K562 (cell line): ENCODE measurements around the gene GPRC5B. TPM values are rescaled to one million over a fixed set of nuclear protein-coding genes. Genes with fewer than 3 reads are reported as not detected.

ENCODE experiments used
- HOMEZ ChIP-seq: fragments of 250-450 bp; sonication (Bioruptor Pico); IDR thresholded peaks from 2 replicates; pipeline ENCODE4 v1.4.0; 2020; ENCODE audit warnings: mild to moderate bottlenecking, moderate library complexity
- MGA ChIP-seq: fragments of 450-650 bp; IDR thresholded peaks from 2 replicates; pipeline ENCODE4 v1.6.1; 2016; ENCODE audit warnings: mild to moderate bottlenecking, moderate library complexity
- PHF21A ChIP-seq: fragments of 450-650 bp; IDR thresholded peaks from 2 replicates; pipeline ENCODE4 v1.6.1; 2017; ENCODE audit warnings: low read depth, borderline replicate concordance
- RBM25 ChIP-seq: fragments of 200-400 bp; formaldehyde crosslinking; IDR thresholded peaks from 2 replicates; pipeline ENCODE4 v1.6.1; 2018; ENCODE audit warnings: low read length, low read depth, moderate library complexity; ENCODE audit not compliant: severe bottlenecking
- TAF15 ChIP-seq: fragments of 200-400 bp; formaldehyde crosslinking; IDR thresholded peaks from 2 replicates; pipeline ENCODE4 v1.6.1; 2017; ENCODE audit warnings: mild to moderate bottlenecking, low read depth, low read length, moderate library complexity
- polyA plus RNA-seq, 8 experiments: library from polyadenylated mRNA; depleted of rRNA in 4 of 8; stranded (reverse) in 5 of 8; unstranded in 3 of 8; fragments of >200 nt; fragmentation: Nextera tagmentation in 2 of 8; fragmentation: Illumina TruSeq in 1 of 8; extraction: Ambion mirVana in 2 of 8; extraction: Trizol in 1 of 8; gene quantifications; 2 replicates each; pipeline versions ENCODE4 v1.2.1 to v1.2.3, GENCODE V29; 2011 to 2014; ENCODE audit warnings: inconsistent platforms in 1 of 8, missing spikeins in 1 of 8
- total RNA-seq, 7 experiments: library from RNA; depleted of rRNA in 6 of 7; stranded (reverse); fragments of >200 nt in 6 of 7; fragmentation: Illumina TruSeq in 2 of 7; extraction: Trizol in 2 of 7; gene quantifications; 2 replicates each; pipeline versions ENCODE4 v1.2.1 to v1.2.3, GENCODE V29; 2011 to 2021; ENCODE audit warnings: low replicate concordance in 1 of 7

Gene GPRC5B
- total and polyA plus RNA-seq, 9 of the 15 experiments (the other 6 are each of a cell fraction or from before 2014, with no cell fraction given), result 0.65 to 5.5 (median 1.3) TPM

- TF ChIP-seq RBM25, result no peak
- no peak for TF ChIP-seq PHF21A
- no peak for TF ChIP-seq TAF15
- no peak for TF ChIP-seq HOMEZ
- TF ChIP-seq MGA, result peak; percentile 85
Measured at GRCh38 chr16:19886073-19886941, 1.7 kb upstream of the GPRC5B start (continued).
